H1 (cell line): ENCODE results near the gene TBCD. TPM values are rescaled to one million over a fixed set of nuclear protein-coding genes. Genes with fewer than 3 reads are reported as not detected.
A peak's percentile ranks its signal among the peaks of the same experiment; 100 is the strongest.

ENCODE experiments used
- CTCF ChIA-PET: fragments of 300-600 bp; sonication (Branson Sonifier 250); formaldehyde crosslinking; loops from one replicate; lab custom pipeline; 2021; ENCODE audit not compliant: partially characterized antibody; lab: Charles Lee
- POLR2A ChIA-PET: fragments of 300-600 bp; sonication (Branson Sonifier 250); formaldehyde crosslinking; loops from one replicate; lab custom pipeline; 2021; ENCODE audit warnings: inconsistent platforms; ENCODE audit not compliant: partially characterized antibody; lab: Charles Lee
- DNase-seq, 2 experiments: peaks; one replicate each; pipeline versions ENCODE4 v3.0.0 to v3.0.0-alpha.2; 2010 to 2022; ENCODE audit warnings: low spot score in 2 of 2, low read depth in 1 of 2, mixed read lengths in 1 of 2
- FAIRE-seq: peaks from 2 replicates; lab custom pipeline; 2011; peaks lifted over from hg19 to GRCh38; lab: Jason Lieb, UNC
- H2AFZ ChIP-seq: 2 replicates; pipeline ENCODE4 v1.8.1; 2012; ENCODE audit warnings: low read length, inconsistent platforms
- H2AK5ac ChIP-seq: 2 replicates; pipeline ENCODE4 v1.6.1; 2013; ENCODE audit warnings: low read depth, low read length
- H2BK120ac ChIP-seq: replicated peaks from 2 replicates; pipeline ENCODE3; 2013; ENCODE audit warnings: low read depth, low read length, inconsistent platforms
- H2BK12ac ChIP-seq: 2 replicates; pipeline ENCODE4 v1.6.1; 2013; ENCODE audit warnings: low read depth, low read length
- H2BK15ac ChIP-seq: 2 replicates; pipeline ENCODE4 v1.6.1; 2013; ENCODE audit warnings: low read length
- H2BK20ac ChIP-seq: 2 replicates; pipeline ENCODE4 v1.6.1; 2013; ENCODE audit warnings: low read length
- H2BK5ac ChIP-seq: 2 replicates; pipeline ENCODE4 v1.6.1; 2013; ENCODE audit warnings: low read depth, low read length
- H3K14ac ChIP-seq: 2 replicates; pipeline ENCODE4 v1.6.1; 2013; ENCODE audit warnings: inconsistent platforms; ENCODE audit not compliant: insufficient read length
- H3K18ac ChIP-seq: 2 replicates; pipeline ENCODE4 v1.6.1; 2013; ENCODE audit warnings: low read length; ENCODE audit errors: extremely low read depth
- H3K23ac ChIP-seq: 2 replicates; pipeline ENCODE4 v1.6.1; 2013; ENCODE audit warnings: inconsistent platforms; ENCODE audit not compliant: insufficient read length
- H3K23me2 ChIP-seq: 2 replicates; pipeline ENCODE4 v1.6.1; 2013; ENCODE audit warnings: low read depth, low read length
- H3K27ac ChIP-seq: 2 replicates; pipeline ENCODE4 v1.6.1; 2011; ENCODE audit warnings: low read depth, low read length, inconsistent platforms
- H3K27me3 ChIP-seq, 4 experiments: replicated peaks in 1 of 4; 1 replicate in 1 of 4; 2 replicates in 3 of 4; pipeline versions ENCODE4 v1.6.1 to v1.8.1; 2011 to 2013; ENCODE audit warnings: low read length in 3 of 4, mild to moderate bottlenecking in 3 of 4, inconsistent platforms in 2 of 4, mixed read lengths in 2 of 4, moderate library complexity in 1 of 4; ENCODE audit not compliant: control insufficient read depth in 3 of 4, insufficient read depth in 3 of 4; ENCODE audit errors: extremely low read depth in 1 of 4
- H3K36me3 ChIP-seq, 4 experiments: 2 replicates each; pipeline versions ENCODE4 v1.6.1 to v1.8.1; 2011 to 2013; ENCODE audit warnings: mild to moderate bottlenecking in 4 of 4, low read length in 3 of 4, moderate library complexity in 2 of 4, control low read depth in 1 of 4, inconsistent platforms in 1 of 4; ENCODE audit not compliant: insufficient read depth in 4 of 4, control insufficient read depth in 2 of 4
- H3K4ac ChIP-seq: replicated peaks from 2 replicates; pipeline ENCODE3; 2013; ENCODE audit warnings: low read length, low read depth, mixed read lengths, inconsistent platforms; ENCODE audit not compliant: insufficient read length
- H3K4me1 ChIP-seq, 4 experiments: replicated peaks in 1 of 4; 1 replicate in 1 of 4; 2 replicates in 3 of 4; pipeline versions ENCODE4 v1.6.1 to v1.8.1; 2011 to 2013; ENCODE audit warnings: low read length in 3 of 4, inconsistent platforms in 2 of 4, mixed read lengths in 1 of 4; ENCODE audit not compliant: insufficient read depth in 4 of 4, control insufficient read depth in 3 of 4
- H3K4me2 ChIP-seq, 2 experiments: 2 replicates each; pipeline versions ENCODE4 v1.6.1 to v1.8.1; 2011 to 2013; ENCODE audit warnings: low read depth in 2 of 2, low read length in 2 of 2, control low read depth in 1 of 2, inconsistent platforms in 1 of 2, mild to moderate bottlenecking in 1 of 2; ENCODE audit not compliant: insufficient read depth in 1 of 2
- H3K4me3 ChIP-seq, 4 experiments: fragments of 200-600, 300-600 bp in 1 of 4; sonication (generic), shearing (Covaris generic), sonication (Bioruptor Twin) in 1 of 4; 2 replicates each; pipeline versions ENCODE4 v1.5.1 to v1.8.1; 2011 to 2016; ENCODE audit warnings: low read length in 4 of 4, low read depth in 3 of 4, control low read depth in 2 of 4, inconsistent platforms in 2 of 4, mild to moderate bottlenecking in 2 of 4, mixed read lengths in 1 of 4, moderate library complexity in 1 of 4; ENCODE audit not compliant: insufficient read depth in 2 of 4; ENCODE audit errors: extremely low read depth in 1 of 4
- H3K56ac ChIP-seq: replicated peaks from 2 replicates; pipeline ENCODE3; 2013; ENCODE audit warnings: low read depth, mild to moderate bottlenecking, mixed read lengths, low read length, inconsistent platforms; ENCODE audit not compliant: insufficient read length
- H3K79me1 ChIP-seq: 2 replicates; pipeline ENCODE4 v1.6.1; 2013; ENCODE audit warnings: low read depth, low read length, control low read depth
- H3K79me2 ChIP-seq, 2 experiments: 2 replicates each; pipeline versions ENCODE4 v1.6.1 to v1.8.1; 2012 to 2013; ENCODE audit warnings: low read length in 2 of 2, mild to moderate bottlenecking in 2 of 2, inconsistent platforms in 1 of 2; ENCODE audit not compliant: insufficient read depth in 2 of 2, control insufficient read depth in 1 of 2
- H3K9ac ChIP-seq, 4 experiments: replicated peaks in 1 of 4; 1 replicate in 1 of 4; 2 replicates in 3 of 4; pipeline versions ENCODE4 v1.6.1 to v1.8.1; 2011 to 2013; ENCODE audit warnings: low read depth in 3 of 4, low read length in 3 of 4, control low read depth in 2 of 4, mild to moderate bottlenecking in 2 of 4, moderate library complexity in 2 of 4, inconsistent platforms in 1 of 4; ENCODE audit errors: extremely low read depth in 1 of 4
- H3K9me3 ChIP-seq, 2 experiments: 2 replicates each; pipeline versions ENCODE4 v1.6.1 to v1.8.1; 2012 to 2013; ENCODE audit warnings: mild to moderate bottlenecking in 2 of 2, moderate library complexity in 2 of 2, control low read depth in 1 of 2, inconsistent platforms in 1 of 2, low read depth in 1 of 2, low read length in 1 of 2, mixed read lengths in 1 of 2; ENCODE audit not compliant: insufficient read depth in 2 of 2
- H4K20me1 ChIP-seq, 2 experiments: replicated peaks in 1 of 2; 2 replicates each; pipeline versions ENCODE3 to v1.8.1; 2011 to 2013; ENCODE audit warnings: inconsistent platforms in 2 of 2, low read length in 2 of 2, mild to moderate bottlenecking in 1 of 2; ENCODE audit not compliant: insufficient read depth in 2 of 2, control insufficient read depth in 1 of 2
- H4K5ac ChIP-seq: 2 replicates; pipeline ENCODE4 v1.6.1; 2013; ENCODE audit warnings: low read length, low read depth, mixed read lengths, inconsistent platforms; ENCODE audit not compliant: insufficient read length
- H4K8ac ChIP-seq: 2 replicates; pipeline ENCODE4 v1.8.0; 2013; ENCODE audit warnings: mild to moderate bottlenecking, moderate library complexity, low read length, inconsistent platforms; ENCODE audit not compliant: insufficient read depth; ENCODE audit errors: extremely low read depth
- H4K91ac ChIP-seq: replicated peaks from 2 replicates; pipeline ENCODE3; 2013; ENCODE audit warnings: low read length, mixed read lengths, inconsistent platforms; ENCODE audit not compliant: insufficient read length
- BACH1 ChIP-seq: IDR thresholded peaks from 2 replicates; pipeline ENCODE4 v1.6.1; 2012; ENCODE audit warnings: low read length, improper control_type of control experiment
- CHD2 ChIP-seq: IDR thresholded peaks from 2 replicates; pipeline ENCODE4 v1.6.1; 2012; ENCODE audit warnings: low read length, improper control_type of control experiment
- CREB1 ChIP-seq: IDR thresholded peaks from 2 replicates; pipeline ENCODE4 v1.6.1; 2012; ENCODE audit warnings: inconsistent platforms
- GABPA ChIP-seq: IDR thresholded peaks from 2 replicates; pipeline ENCODE4 v1.6.1; 2011; ENCODE audit warnings: mild to moderate bottlenecking, low read length, moderate library complexity, borderline replicate concordance; ENCODE audit not compliant: insufficient read depth
- KDM1A ChIP-seq: fragments of 200-600, 300-600 bp; sonication (generic); IDR thresholded peaks from 2 replicates; pipeline ENCODE4 v1.7.1; 2016; ENCODE audit warnings: mild to moderate bottlenecking, low read length, borderline replicate concordance
- KDM4A ChIP-seq: IDR thresholded peaks from one replicate; pipeline ENCODE4 v1.7.1; 2012; ENCODE audit warnings: low read depth, mild to moderate bottlenecking, moderate library complexity, low read length, inconsistent platforms; ENCODE audit not compliant: severe bottlenecking
- RAD21 ChIP-seq, 2 experiments: IDR thresholded peaks in 1 of 2; conservative IDR thresholded peaks in 1 of 2; 2 replicates each; pipeline ENCODE4 v1.6.1; 2011; ENCODE audit warnings: low read depth in 2 of 2, low read length in 2 of 2, improper control_type of control experiment in 1 of 2, inconsistent platforms in 1 of 2, mild to moderate bottlenecking in 1 of 2, moderate library complexity in 1 of 2
- TAF1 ChIP-seq: IDR thresholded peaks from 2 replicates; pipeline ENCODE4 v1.6.1; 2011; ENCODE audit warnings: mild to moderate bottlenecking, low read depth, low read length
- TCF12 ChIP-seq: IDR thresholded peaks from 2 replicates; pipeline ENCODE4 v1.6.1; 2011; ENCODE audit warnings: low read depth, mild to moderate bottlenecking, low read length
- WGBS, 2 experiments: shearing (Covaris generic) in 1 of 2; methylation state at CpG; one replicate each; pipeline versions ENCODE4 v1.1.6 to v1.1.7; 2013 to 2015; ENCODE audit warnings: low lambda C conversion rate in 2 of 2, mixed read lengths in 2 of 2, inconsistent platforms in 1 of 2, low coverage in 1 of 2, missing lambda C conversion rate in 1 of 2; ENCODE audit not compliant: insufficient replicate concordance in 2 of 2, insufficient coverage in 1 of 2, insufficient read length in 1 of 2; ENCODE audit errors: extremely low coverage in 1 of 2, missing lambda C conversion rate in 1 of 2; 5-methylcytosine and 5-hydroxymethylcytosine counted together
- polyA plus RNA-seq, 7 experiments: library from polyadenylated mRNA; depleted of rRNA in 3 of 7; stranded (reverse) in 5 of 7; unstranded in 2 of 7; fragments of >200 nt in 5 of 7; fragments of 200-250 nt in 2 of 7; gene quantifications; 1 replicate in 5 of 7; 2 replicates in 1 of 7; 4 replicates in 1 of 7; pipeline versions ENCODE4 v1.2.1 to v1.2.3, GENCODE V29; 2011 to 2013; ENCODE audit warnings: missing spikeins in 2 of 7, mixed read lengths in 2 of 7
- total RNA-seq: library from RNA; stranded (reverse); fragmentation: NEBNext Ultra II Directional; extraction: Animal tissue kit (Norgen Biotek cat#: 25700); gene quantifications from 2 replicates; pipeline ENCODE4 v1.2.1, GENCODE V29; 2021
- TF ChIP-seq, protein P1 (sequence below): IDR thresholded peaks from 2 replicates; pipeline ENCODE4 v1.6.1; 2012; ENCODE audit warnings: inconsistent platforms

The TBCD gene
- total and polyA plus RNA-seq, 2 of the 8 experiments (the other 6 are each of a cell fraction or from before 2014, with no cell fraction given), result 118 to 162 TPM

GRCh38 chr17:82751171-82751570, 694 bp upstream of the TBCD start:
- Histone ChIP-seq H4K5ac (no peak overlapping the region), H2BK5ac (no peak overlapping the region), H3K36me3 (peaks cover 0 to 4% (median 0%) of the 10 kb centered on the region in 4 experiments; a peak in 1 of 8 replicates), H3K9ac (peak overlapping the region in 1 of 4 experiments; percentile 27; a peak in 1 of 7 replicates), H3K4ac (no peak overlapping the region), H3K56ac (no peak overlapping the region), H3K4me3 (peak overlapping the region; percentile 44 to 80 (median 62)), H3K4me1 (peaks cover 8 to 22% (median 16%) of the 10 kb centered on the region in 4 experiments), H3K18ac (no peak overlapping the region), H3K14ac (no peak overlapping the region), H2BK120ac (no peak overlapping the region), H2BK15ac (no peak overlapping the region), H4K8ac (no peak overlapping the region), H2AFZ (no peak overlapping the region), H3K27me3 (peaks cover 0 to 6% (median 3%) of the 10 kb centered on the region in 4 experiments; a peak in 4 of 7 replicates), H3K4me2 (peak overlapping the region; percentile 81 to 95), H2BK20ac (no peak overlapping the region), H3K9me3 (peaks cover 2 to 4% of the 10 kb centered on the region in 2 experiments; a peak in 3 of 4 replicates), H3K27ac (no peak overlapping the region), H3K79me2 (peaks cover 0 to 21% of the 10 kb centered on the region in 2 experiments; a peak in 2 of 4 replicates), H4K91ac (peak overlapping the region; percentile 64), H2AK5ac (no peak overlapping the region), H4K20me1 (peaks cover 0 to 1% of the 10 kb centered on the region in 2 experiments), H3K79me1 (peaks cover 2% of the 10 kb centered on the region), H3K23ac (no peak overlapping the region), H2BK12ac (peak overlapping the region; percentile 50; the same call in 1 of the 2 replicates), H3K23me2 (peaks cover 13% of the 10 kb centered on the region)
- DNase-seq (peak in 1 of 2 experiments; percentile 78), FAIRE-seq (no peak)
- TF ChIP-seq RAD21 (IDR thresholded peaks at IDR 0.05 in 1 of 2, conservative IDR thresholded peaks at IDR 0.05 in 1 of 2; ENCODE audit: low read depth in 2 of 2, low read length in 2 of 2) (no peak), TCF12 (no peak), CHD2 (no peak), KDM1A (no peak), BACH1 (peak; percentile 82), TAF1 (0 out of 2 replicates have a peak, but pooled peaks have one; percentile 0), GABPA (peak; percentile 30; the same call in 1 of the 2 replicates), KDM4A (peak; percentile 59), CREB1 (no peak)
- TF ChIP-seq, protein P1, sequence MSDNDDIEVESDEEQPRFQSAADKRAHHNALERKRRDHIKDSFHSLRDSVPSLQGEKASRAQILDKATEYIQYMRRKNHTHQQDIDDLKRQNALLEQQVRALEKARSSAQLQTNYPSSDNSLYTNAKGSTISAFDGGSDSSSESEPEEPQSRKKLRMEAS, result 0 out of 2 replicates have a peak, but pooled peaks have one; percentile 30
- WGBS, 2 experiments, result 3% methylated on average over 22 of the region's 56 CpGs; no CpG with 5 or more reads in 1 of the 2 experiments
- ChIA-PET CTCF (no interaction called here), POLR2A (interaction anchor here (0.6 to 1.3 kb wide), 2 partner anchors 10 to 102 kb away, joined by 3 read pairs; no protein-coding TSS in a partner anchor)
